B cell (primary cell): ENCODE results near the gene FKBP11. TPM values are rescaled to one million over a fixed set of nuclear protein-coding genes. Genes with fewer than 3 reads are reported as not detected.
A peak's percentile ranks its signal among the peaks of the same experiment; 100 is the strongest.

Source experiments
- ATAC-seq: fragments of 200-7000 bp; cut with Tn5 transposase; one replicate; pipeline ENCODE4 v1.10.0; 2021; ENCODE audit warnings: low read depth, mild to moderate bottlenecking, moderate number of reproducible peaks, moderate library complexity
- CTCF ChIA-PET: fragments of 350-600 bp; sonication (Branson Sonifier 250); formaldehyde crosslinking; loops from one replicate; lab custom pipeline; 2021; ENCODE audit warnings: antibody characterized with exemption, inconsistent platforms; lab: Charles Lee
- POLR2A ChIA-PET: fragments of 350-600 bp; sonication (Branson Sonifier 250); formaldehyde crosslinking; loops from one replicate; lab custom pipeline; 2021; ENCODE audit warnings: antibody characterized with exemption; lab: Charles Lee
- DNase-seq: peaks from one replicate; pipeline ENCODE4 v3.0.0; 2013
- H2AFZ ChIP-seq: 2 replicates; pipeline ENCODE4 v1.6.1; 2012; ENCODE audit warnings: mild to moderate bottlenecking, low read depth, low read length; ENCODE audit not compliant: insufficient read depth, poor library complexity, severe bottlenecking
- H3K27ac ChIP-seq, 2 donors: 1 replicate in 1 of 2; 2 replicates in 1 of 2; pipeline ENCODE4 v1.5.1; 2012 to 2013; ENCODE audit warnings: low read length in 2 of 2, mild to moderate bottlenecking in 2 of 2, moderate library complexity in 1 of 2
- H3K27me3 ChIP-seq, 4 experiments: fragments of 200-600 bp in 1 of 4; sonication (generic) in 1 of 4; replicated peaks in 1 of 4; 1 replicate in 2 of 4; 2 replicates in 2 of 4; pipeline versions ENCODE4 v1.6.1 to v1.7.0; 2013 to 2016; ENCODE audit warnings: low read length in 3 of 4, mild to moderate bottlenecking in 2 of 4, mixed read lengths in 1 of 4, moderate library complexity in 1 of 4; ENCODE audit not compliant: insufficient read depth in 4 of 4, control insufficient read depth in 3 of 4; ENCODE audit errors: control extremely low read depth in 1 of 4
- H3K36me3 ChIP-seq, 2 experiments: replicated peaks in 1 of 2; 1 replicate in 1 of 2; 2 replicates in 1 of 2; pipeline versions ENCODE4 v1.6.1 to v1.7.1; 2013; ENCODE audit warnings: low read length in 1 of 2; ENCODE audit not compliant: insufficient read depth in 2 of 2, control insufficient read depth in 1 of 2; ENCODE audit errors: control extremely low read depth in 1 of 2, extremely low read depth in 1 of 2
- H3K4me1 ChIP-seq, 2 donors: fragments of 200-600 bp in 1 of 2; sonication (generic) in 1 of 2; 1 replicate in 1 of 2; 2 replicates in 1 of 2; pipeline versions ENCODE4 v1.5.1 to v1.6.1; 2013 to 2017; ENCODE audit warnings: low read length in 2 of 2; ENCODE audit not compliant: control insufficient read depth in 2 of 2, insufficient read depth in 2 of 2
- H3K4me2 ChIP-seq: replicated peaks from 2 replicates; pipeline ENCODE3; 2012; ENCODE audit warnings: mild to moderate bottlenecking, low read depth, low read length; ENCODE audit not compliant: poor library complexity, severe bottlenecking
- H3K4me3 ChIP-seq, 5 experiments: fragments of 200-600 bp in 1 of 5; sonication (generic) in 1 of 5; 1 replicate in 3 of 5; 2 replicates in 2 of 5; pipeline versions ENCODE4 v1.5.1 to v1.7.0; 2011 to 2016; ENCODE audit warnings: low read length in 4 of 5, mild to moderate bottlenecking in 4 of 5, low read depth in 2 of 5, control low read depth in 1 of 5, moderate library complexity in 1 of 5; ENCODE audit not compliant: insufficient read depth in 1 of 5; ENCODE audit errors: control extremely low read depth in 1 of 5, extremely low read depth in 1 of 5
- H3K79me2 ChIP-seq: fragments of 200-600 bp; sonication (generic); one replicate; pipeline ENCODE4 v1.6.0; 2016; ENCODE audit warnings: low read length; ENCODE audit not compliant: control insufficient read depth, insufficient read depth
- H3K9ac ChIP-seq: fragments of 200-600 bp; sonication (generic); 2 replicates; pipeline ENCODE4 v1.6.1; 2017; ENCODE audit warnings: mild to moderate bottlenecking, low read length, moderate library complexity
- H3K9me3 ChIP-seq, 3 donors: one replicate each; pipeline versions ENCODE4 v1.6.1 to v1.7.1; 2013; ENCODE audit warnings: low read length in 2 of 3; ENCODE audit not compliant: control insufficient read depth in 2 of 3, insufficient read depth in 1 of 3; ENCODE audit errors: control extremely low read depth in 1 of 3
- H4K20me1 ChIP-seq: 2 replicates; pipeline ENCODE4 v1.6.0; 2012; ENCODE audit warnings: mild to moderate bottlenecking, low read length; ENCODE audit not compliant: insufficient read depth, control insufficient read depth, poor library complexity, severe bottlenecking
- H3K27ac Mint-ChIP-seq: one replicate; pipeline ENCODE4 v1.8.0; 2021; ENCODE audit warnings: mixed read lengths
- H3K27me3 Mint-ChIP-seq: one replicate; pipeline ENCODE4 v1.8.0; 2021; ENCODE audit warnings: mixed read lengths
- H3K4me1 Mint-ChIP-seq: one replicate; pipeline ENCODE4 v1.8.0; 2021; ENCODE audit warnings: mixed read lengths
- H3K4me3 Mint-ChIP-seq: one replicate; pipeline ENCODE4 v1.8.0; 2021; ENCODE audit warnings: mixed read lengths
- H3K9me3 Mint-ChIP-seq: one replicate; pipeline ENCODE4 v1.8.0; 2022; ENCODE audit warnings: mixed read lengths; ENCODE audit not compliant: insufficient read depth
- CTCF ChIP-seq: fragments of 200-600 bp; IDR thresholded peaks from one replicate; pipeline ENCODE4 v1.8.0; 2022; ENCODE audit warnings: antibody characterized with exemption, mild to moderate bottlenecking
- EZH2 ChIP-seq: IDR thresholded peaks from 2 replicates; pipeline ENCODE4 v1.6.1; 2012; ENCODE audit warnings: borderline replicate concordance, low read depth, mild to moderate bottlenecking, moderate library complexity, low read length; ENCODE audit not compliant: insufficient read depth, poor library complexity, severe bottlenecking
- WGBS: methylation state at CpG from one replicate; pipeline ENCODE4 v1.1.5; 2013; ENCODE audit warnings: missing lambda C conversion rate; ENCODE audit not compliant: insufficient coverage; 5-methylcytosine and 5-hydroxymethylcytosine counted together
- intact Hi-C: fragments of 100-400 bp; cut with micrococcal nuclease; formaldehyde crosslinking; loops from one replicate; pipeline ENCODE4 v1.10.0; 2022
- polyA plus RNA-seq: library from polyadenylated mRNA; depleted of rRNA; stranded (reverse); fragments of >200 nt; gene quantifications from 2 replicates; pipeline ENCODE4 v1.2.3, GENCODE V29; 2012
- total RNA-seq, 2 donors: library from RNA; stranded (reverse); fragments of 120-200 nt in 1 of 2; gene quantifications; 1 replicate in 1 of 2; 2 replicates in 1 of 2; pipeline versions ENCODE4 v1.2.3 to v1.2.4, GENCODE V29; 2013 to 2022

The FKBP11 gene
- total and polyA plus RNA-seq, 2 donors (not counting 1 experiment from before 2014, with no cell fraction given): 26.7 to 52.5 TPM

- Histone ChIP-seq H3K79me2 (no peaks in the 10 kb centered on the region), H3K9me3 (no peaks in the 10 kb centered on the region), H3K27me3 (no peaks in the 10 kb centered on the region), H3K4me3 (no peak overlapping the region), H3K27ac (no peak overlapping the region), H3K36me3 (peaks cover 0 to 3% of the 10 kb centered on the region in 2 experiments), H3K4me1 (peaks cover 16 to 20% of the 10 kb centered on the region in 2 donors), H3K9ac (no peak overlapping the region), H3K4me2 (no peak overlapping the region), H2AFZ (no peak overlapping the region), H4K20me1 (no peaks in the 10 kb centered on the region)
- WGBS: 100% methylated on average over 1 of the region's 3 CpGs
- Mint-ChIP-seq H3K4me3 (no peak overlapping the region), H3K27me3 (no peaks in the 10 kb centered on the region), H3K9me3 (no peaks in the 10 kb centered on the region), H3K4me1 (peaks cover 21% of the 10 kb centered on the region), H3K27ac (no peak overlapping the region)
- CTCF ChIA-PET: interaction anchor here (0.7 to 7.0 kb wide), 11 partner anchors 9 to 120 kb away, joined by 3 to 104 read pairs (median 14); partner anchors contain the start of genes DDX23 and WNT1
- intact Hi-C loops: no loop called here
- no peak for TF ChIP-seq CTCF
- no peak for TF ChIP-seq EZH2
- POLR2A ChIA-PET: no interaction called here
- ATAC-seq (no peak), DNase-seq (no peak)
These were observed 2.2 kb downstream of the FKBP11 start for GRCh38 chr12:48923117-48923516.

GRCh38 chr12:48917857-48918537 is 7.3 kb downstream of the FKBP11 start:
- Histone ChIP-seq H2AFZ (peak overlapping the region; percentile 40), H3K4me3 (peak overlapping the region in 2 of 5 experiments; percentile 13 to 31), H3K9me3 (no peaks in the 10 kb centered on the region), H3K27ac (peak overlapping the region in 1 of 2 donors; percentile 16), H3K4me2 (peak overlapping the region; percentile 48), H3K36me3 (peaks cover 0 to 3% of the 10 kb centered on the region in 2 experiments), H4K20me1 (no peaks in the 10 kb centered on the region), H3K79me2 (no peaks in the 10 kb centered on the region), H3K9ac (peak overlapping the region; percentile 19), H3K4me1 (peaks cover 14 to 15% of the 10 kb centered on the region in 2 donors), H3K27me3 (no peaks in the 10 kb centered on the region)
- Mint-ChIP-seq H3K4me1 (peaks cover 17% of the 10 kb centered on the region), H3K9me3 (no peaks in the 10 kb centered on the region), H3K27ac (peak overlapping the region; percentile 65), H3K27me3 (no peaks in the 10 kb centered on the region), H3K4me3 (peak overlapping the region; percentile 53)
- ATAC-seq (no peak), DNase-seq (no peak)
- intact Hi-C loops: no loop called here
- POLR2A ChIA-PET: no interaction called here
- 40% methylated on average over 2 of the region's 3 CpGs for WGBS
- TF ChIP-seq CTCF: no peak
- no peak for TF ChIP-seq EZH2
- CTCF ChIA-PET: interaction anchor here (0.6 to 1.2 kb wide), 4 partner anchors 14 to 160 kb away, joined by 3 to 6 read pairs (median 4); a partner anchor contains a TSS
